Measurements from ENCODE around the gene PPP4R2. TPM values are rescaled to one million over a fixed set of nuclear protein-coding genes. Genes with fewer than 3 reads are reported as not detected.

Gene PPP4R2
- polyA plus RNA-seq (2013, experiment 1 of 2; ENCODE audit: insufficient read length): 47.8 TPM
- polyA plus RNA-seq (2013, experiment 2 of 2; ENCODE audit: insufficient read length): 51.6 TPM

GRCh38 chr3:72996473-72997333 lies at the start of gene PPP4R2:
TSS of gene PPP4R2 (plus strand) at chr3:72996811. CDS start at chr3:72997038, 227 bp downstream.
- DNase-seq: peak; percentile 96

- DNase-seq: no peak
Measured at GRCh38 chr3:72947715-72948490, 48.7 kb upstream of the PPP4R2 start.

GRCh38 chr3:72949016-72949415 lies 47.6 kb upstream of the PPP4R2 start:
- no peak for DNase-seq

- DNase-seq: no peak
Measured at GRCh38 chr3:72950372-72950771, 46.2 kb upstream of the PPP4R2 start.

- DNase-seq: no peak
Measured at GRCh38 chr3:72950801-72951200, 45.8 kb upstream of the PPP4R2 start.

GRCh38 chr3:72951259-72951722 lies 45.3 kb upstream of the PPP4R2 start:
- DNase-seq: no peak

GRCh38 chr3:72953325-72953956 lies 43.2 kb upstream of the PPP4R2 start:
- DNase-seq: no peak

GRCh38 chr3:72957297-72957696 lies 39.3 kb upstream of the PPP4R2 start:
- DNase-seq: no peak

- no peak for DNase-seq
Measured at GRCh38 chr3:72959336-72959735, 37.3 kb upstream of the PPP4R2 start.

- DNase-seq: peak; percentile 14
Measured at GRCh38 chr3:72960812-72961518, 35.6 kb upstream of the PPP4R2 start.

GRCh38 chr3:72961752-72962151 lies 34.9 kb upstream of the PPP4R2 start:
- no peak for DNase-seq

- DNase-seq: no peak
Measured at GRCh38 chr3:72962317-72962716, 34.3 kb upstream of the PPP4R2 start.

GRCh38 chr3:72964633-72965032 lies 32.0 kb upstream of the PPP4R2 start:
- no peak for DNase-seq

GRCh38 chr3:72968266-72968664 lies 28.3 kb upstream of the PPP4R2 start:
- no peak for DNase-seq

- peak; percentile 15 for DNase-seq
Measured at GRCh38 chr3:72969766-72970165, 26.8 kb upstream of the PPP4R2 start.

- DNase-seq: no peak
Measured at GRCh38 chr3:72970942-72971341, 25.7 kb upstream of the PPP4R2 start.

GRCh38 chr3:72972706-72973030 lies 23.9 kb upstream of the PPP4R2 start:
- no peak for DNase-seq

- DNase-seq: no peak
Measured at GRCh38 chr3:72973031-72973723, 23.4 kb upstream of the PPP4R2 start.

GRCh38 chr3:72973786-72974185 lies 22.8 kb upstream of the PPP4R2 start:
- no peak for DNase-seq

- DNase-seq: no peak
Measured at GRCh38 chr3:72974956-72975355, 21.7 kb upstream of the PPP4R2 start.

GRCh38 chr3:72976281-72976741 lies 20.3 kb upstream of the PPP4R2 start:
- peak; percentile 24 for DNase-seq
